Stimulated activated naive B cell treated with anti-CD40 and anti-IgM and Interleukin-4, amounts not matched to agents 10 μg/mL and 1 μg/mL and 100 μg/mL, for 72 hours (primary cell): ENCODE measurements around the gene BNC1.

Source experiments
- ATAC-seq, 2 donors: fragments of 150-1000 bp; cut with Tn5 transposase; replicated peaks; 2 replicates each; pipeline ENCODE4 v1.10.0; 2021; ENCODE audit warnings: moderate library complexity in 1 of 2
- DNase-seq: peaks from one replicate; pipeline ENCODE4 v3.0.0; 2021
- H3K27ac Mint-ChIP-seq: one replicate; pipeline ENCODE4 v1.8.0; 2022; ENCODE audit warnings: mild to moderate bottlenecking, mixed read lengths
- H3K27me3 Mint-ChIP-seq, 2 donors: one replicate each; pipeline ENCODE4 v1.8.0; 2022; ENCODE audit warnings: mixed read lengths in 2 of 2
- H3K36me3 Mint-ChIP-seq, 2 donors: one replicate each; pipeline ENCODE4 v1.8.0; 2022; ENCODE audit warnings: mixed read lengths in 2 of 2, mild to moderate bottlenecking in 1 of 2
- H3K4me1 Mint-ChIP-seq, 2 donors: one replicate each; pipeline ENCODE4 v1.8.0; 2022; ENCODE audit warnings: mixed read lengths in 2 of 2, mild to moderate bottlenecking in 1 of 2
- H3K4me3 Mint-ChIP-seq, 2 donors: one replicate each; pipeline ENCODE4 v1.8.0; 2022; ENCODE audit warnings: mild to moderate bottlenecking in 2 of 2, mixed read lengths in 2 of 2, moderate library complexity in 1 of 2
- H3K9me3 Mint-ChIP-seq, 2 donors: one replicate each; pipeline ENCODE4 v1.8.0; 2022; ENCODE audit warnings: mixed read lengths in 2 of 2, mild to moderate bottlenecking in 1 of 2

Gene BNC1

GRCh38 chr15:83284559-83285283 is at the start of gene BNC1:
TSS of gene BNC1 (minus strand) at chr15:83284664. CDS start at chr15:83284628, 36 bp downstream.
- Mint-ChIP-seq H3K27ac (peak within 1 kb of the TSS; percentile 75), H3K36me3 (peaks cover 0 to 1% of the 10 kb centered on the region in 2 donors), H3K27me3 (peaks cover 59 to 73% of the 10 kb centered on the region in 2 donors), H3K4me3 (peak within 1 kb of the TSS; percentile 52 to 75), H3K4me1 (peaks cover 0 to 6% of the 10 kb centered on the region in 2 donors), H3K9me3 (no peaks in the 10 kb centered on the region)
- DNase-seq = no peak
- ATAC-seq = no peak

GRCh38 chr15:83327041-83327440 is 42.6 kb upstream of the BNC1 start:
- ATAC-seq (no peak), DNase-seq (no peak)
- H3K4me1 Mint-ChIP-seq = no peaks in the 10 kb centered on the region

GRCh38 chr15:83324799-83325198 is 40.3 kb upstream of the BNC1 start:
- no peak for DNase-seq
- Mint-ChIP-seq H3K9me3 (no peaks in the 10 kb centered on the region), H3K36me3 (no peaks in the 10 kb centered on the region), H3K4me3 (no peak overlapping the region), H3K27me3 (peaks cover 8 to 11% of the 10 kb centered on the region in 2 donors), H3K27ac (no peak overlapping the region), H3K4me1 (no peaks in the 10 kb centered on the region)
- ATAC-seq = no peak

More at GRCh38 chr15:83327041-83327440, 42.6 kb upstream of the BNC1 start:
- Mint-ChIP-seq H3K4me3 (no peak overlapping the region), H3K9me3 (no peaks in the 10 kb centered on the region), H3K27ac (no peak overlapping the region), H3K27me3 (peaks cover 3 to 8% of the 10 kb centered on the region in 2 donors), H3K36me3 (no peaks in the 10 kb centered on the region)

GRCh38 chr15:83323296-83323711 is 38.8 kb upstream of the BNC1 start:
- DNase-seq = no peak
- H3K4me3 Mint-ChIP-seq = no peak overlapping the region
- no peak overlapping the region for H3K27ac Mint-ChIP-seq
- H3K4me1 Mint-ChIP-seq = no peaks in the 10 kb centered on the region
- H3K36me3 Mint-ChIP-seq = no peaks in the 10 kb centered on the region
- H3K9me3 Mint-ChIP-seq = peaks cover 0 to 1% of the 10 kb centered on the region in 2 donors
- peaks cover 11 to 17% of the 10 kb centered on the region in 2 donors for H3K27me3 Mint-ChIP-seq
- no peak for ATAC-seq

- no peaks in the 10 kb centered on the region for H3K4me1 Mint-ChIP-seq
- no peak for DNase-seq
- H3K27me3 Mint-ChIP-seq = peaks cover 14 to 18% of the 10 kb centered on the region in 2 donors
- H3K9me3 Mint-ChIP-seq = peaks cover 0 to 2% of the 10 kb centered on the region in 2 donors
- H3K36me3 Mint-ChIP-seq = no peaks in the 10 kb centered on the region
- no peak overlapping the region for H3K27ac Mint-ChIP-seq
- no peak overlapping the region for H3K4me3 Mint-ChIP-seq
- ATAC-seq = no peak
Observed at GRCh38 chr15:83322691-83323090, 38.2 kb upstream of the BNC1 start.

GRCh38 chr15:83322061-83322460 is 37.6 kb upstream of the BNC1 start:
- peaks cover 12 to 13% of the 10 kb centered on the region in 2 donors for H3K27me3 Mint-ChIP-seq
- no peaks in the 10 kb centered on the region for H3K36me3 Mint-ChIP-seq
- H3K9me3 Mint-ChIP-seq = peaks cover 0 to 2% of the 10 kb centered on the region in 2 donors
- no peaks in the 10 kb centered on the region for H3K4me1 Mint-ChIP-seq
- ATAC-seq (no peak), DNase-seq (no peak)
- no peak overlapping the region for H3K27ac Mint-ChIP-seq
- no peak overlapping the region for H3K4me3 Mint-ChIP-seq

- H3K9me3 Mint-ChIP-seq = peaks cover 0 to 2% of the 10 kb centered on the region in 2 donors
- H3K27ac Mint-ChIP-seq = no peak overlapping the region
- H3K27me3 Mint-ChIP-seq = peaks cover 11 to 13% of the 10 kb centered on the region in 2 donors
- DNase-seq (no peak), ATAC-seq (no peak)
- no peaks in the 10 kb centered on the region for H3K36me3 Mint-ChIP-seq
- no peak overlapping the region for H3K4me3 Mint-ChIP-seq
- no peaks in the 10 kb centered on the region for H3K4me1 Mint-ChIP-seq
Observed at GRCh38 chr15:83320844-83321243, 36.4 kb upstream of the BNC1 start.

GRCh38 chr15:83320404-83320803 is 35.9 kb upstream of the BNC1 start:
- no peaks in the 10 kb centered on the region for H3K36me3 Mint-ChIP-seq
- DNase-seq = no peak
- H3K27ac Mint-ChIP-seq = no peak overlapping the region
- ATAC-seq = no peak
- peaks cover 0 to 2% of the 10 kb centered on the region in 2 donors for H3K9me3 Mint-ChIP-seq
- H3K4me3 Mint-ChIP-seq = no peak overlapping the region
- H3K4me1 Mint-ChIP-seq = no peaks in the 10 kb centered on the region
- peaks cover 11 to 13% of the 10 kb centered on the region in 2 donors for H3K27me3 Mint-ChIP-seq

GRCh38 chr15:83319771-83320170 is 35.3 kb upstream of the BNC1 start:
- Mint-ChIP-seq H3K36me3 (no peaks in the 10 kb centered on the region), H3K4me3 (no peak overlapping the region), H3K9me3 (peaks cover 0 to 2% of the 10 kb centered on the region in 2 donors), H3K27ac (no peak overlapping the region), H3K4me1 (no peaks in the 10 kb centered on the region), H3K27me3 (peaks cover 11 to 14% of the 10 kb centered on the region in 2 donors)
- ATAC-seq (no peak), DNase-seq (no peak)

GRCh38 chr15:83318861-83319415 is 34.5 kb upstream of the BNC1 start:
- DNase-seq = no peak
- no peaks in the 10 kb centered on the region for H3K4me1 Mint-ChIP-seq
- H3K9me3 Mint-ChIP-seq = peaks cover 0 to 2% of the 10 kb centered on the region in 2 donors
- no peak for ATAC-seq
- no peaks in the 10 kb centered on the region for H3K36me3 Mint-ChIP-seq
- H3K27me3 Mint-ChIP-seq = peaks cover 11 to 17% of the 10 kb centered on the region in 2 donors
- no peak overlapping the region for H3K4me3 Mint-ChIP-seq
- no peak overlapping the region for H3K27ac Mint-ChIP-seq

- H3K27ac Mint-ChIP-seq = no peak overlapping the region
- DNase-seq (no peak), ATAC-seq (no peak)
- H3K9me3 Mint-ChIP-seq = peaks cover 0 to 2% of the 10 kb centered on the region in 2 donors
- H3K4me1 Mint-ChIP-seq = no peaks in the 10 kb centered on the region
- no peak overlapping the region for H3K4me3 Mint-ChIP-seq
- H3K36me3 Mint-ChIP-seq = no peaks in the 10 kb centered on the region
- peaks cover 11 to 17% of the 10 kb centered on the region in 2 donors for H3K27me3 Mint-ChIP-seq
Observed at GRCh38 chr15:83318036-83318435, 33.6 kb upstream of the BNC1 start.

- Mint-ChIP-seq H3K36me3 (no peaks in the 10 kb centered on the region), H3K4me1 (no peaks in the 10 kb centered on the region), H3K9me3 (no peaks in the 10 kb centered on the region), H3K27ac (no peak overlapping the region), H3K27me3 (peaks cover 0 to 5% of the 10 kb centered on the region in 2 donors), H3K4me3 (no peak overlapping the region)
- DNase-seq (no peak), ATAC-seq (no peak)
Observed at GRCh38 chr15:83312071-83312470, 27.6 kb upstream of the BNC1 start.

GRCh38 chr15:83310521-83311456 is 26.3 kb upstream of the BNC1 start:
- peaks cover 6 to 10% of the 10 kb centered on the region in 2 donors for H3K27me3 Mint-ChIP-seq
- ATAC-seq (no peak), DNase-seq (no peak)
- H3K9me3 Mint-ChIP-seq = no peaks in the 10 kb centered on the region
- no peaks in the 10 kb centered on the region for H3K36me3 Mint-ChIP-seq
- H3K4me1 Mint-ChIP-seq = no peaks in the 10 kb centered on the region
- H3K27ac Mint-ChIP-seq = no peak overlapping the region
- no peak overlapping the region for H3K4me3 Mint-ChIP-seq

GRCh38 chr15:83308671-83309070 is 24.2 kb upstream of the BNC1 start:
- H3K27me3 Mint-ChIP-seq = peaks cover 19 to 22% of the 10 kb centered on the region in 2 donors
- ATAC-seq (no peak), DNase-seq (no peak)
- no peaks in the 10 kb centered on the region for H3K9me3 Mint-ChIP-seq
- H3K4me3 Mint-ChIP-seq = no peak overlapping the region
- H3K36me3 Mint-ChIP-seq = no peaks in the 10 kb centered on the region
- no peaks in the 10 kb centered on the region for H3K4me1 Mint-ChIP-seq
- H3K27ac Mint-ChIP-seq = no peak overlapping the region
